CD8-positive, alpha-beta memory T cell (primary cell): Measurements from ENCODE around the gene ARFGAP2. TPM values are rescaled to one million over a fixed set of nuclear protein-coding genes. Genes with fewer than 3 reads are reported as not detected.

ENCODE experiments used
- CTCF ChIA-PET: fragments of 350-600 bp; sonication (Branson Sonifier 250); formaldehyde crosslinking; loops from one replicate; lab custom pipeline; 2021; ENCODE audit warnings: antibody characterized with exemption; lab: Charles Lee
- POLR2A ChIA-PET: fragments of 350-600 bp; sonication (Branson Sonifier 250); formaldehyde crosslinking; loops from one replicate; lab custom pipeline; 2021; ENCODE audit warnings: antibody characterized with exemption; lab: Charles Lee
- DNase-seq, 5 donors: peaks; one replicate each; pipeline versions ENCODE4 v3.0.0 to v3.0.0-alpha.2; 2020 to 2022; ENCODE audit warnings: mixed read lengths in 1 of 5
- H3K27ac ChIP-seq: one replicate; pipeline ENCODE4 v1.7.0; 2013; ENCODE audit warnings: low read depth, mild to moderate bottlenecking, low read length, moderate library complexity
- H3K27me3 ChIP-seq: 2 replicates; pipeline ENCODE4 v1.7.0; 2013; ENCODE audit warnings: low read length, mild to moderate bottlenecking; ENCODE audit not compliant: insufficient read depth, poor library complexity, severe bottlenecking
- H3K36me3 ChIP-seq: 2 replicates; pipeline ENCODE4 v1.7.0; 2013; ENCODE audit warnings: mild to moderate bottlenecking, low read length, moderate library complexity; ENCODE audit not compliant: insufficient read depth
- H3K4me1 ChIP-seq: 2 replicates; pipeline ENCODE4 v1.7.0; 2013; ENCODE audit warnings: mild to moderate bottlenecking, low read length, moderate library complexity; ENCODE audit not compliant: insufficient read depth
- H3K4me3 ChIP-seq: 2 replicates; pipeline ENCODE4 v1.7.0; 2013; ENCODE audit warnings: mild to moderate bottlenecking, low read length
- H3K9me3 ChIP-seq: 2 replicates; pipeline ENCODE4 v1.7.0; 2013; ENCODE audit warnings: mild to moderate bottlenecking, low read length
- H3K27ac Mint-ChIP-seq, 8 donors: one replicate each; pipeline ENCODE4 v1.8.0; 2020 to 2021; ENCODE audit warnings: mixed read lengths in 8 of 8, mild to moderate bottlenecking in 6 of 8, inconsistent platforms in 3 of 8, moderate library complexity in 3 of 8
- H3K27me3 Mint-ChIP-seq, 2 donors: one replicate each; pipeline ENCODE4 v1.8.0; 2020 to 2021; ENCODE audit warnings: mixed read lengths in 2 of 2, mild to moderate bottlenecking in 1 of 2, moderate library complexity in 1 of 2
- H3K36me3 Mint-ChIP-seq, 3 donors: one replicate each; pipeline ENCODE4 v1.8.0; 2020 to 2021; ENCODE audit warnings: mixed read lengths in 3 of 3, inconsistent platforms in 1 of 3, mild to moderate bottlenecking in 1 of 3
- H3K4me1 Mint-ChIP-seq, 3 donors: one replicate each; pipeline ENCODE4 v1.8.0; 2020 to 2021; ENCODE audit warnings: mixed read lengths in 3 of 3, inconsistent platforms in 1 of 3, mild to moderate bottlenecking in 1 of 3
- H3K4me3 Mint-ChIP-seq, 7 donors: one replicate each; pipeline ENCODE4 v1.8.0; 2020 to 2021; ENCODE audit warnings: mixed read lengths in 7 of 7, mild to moderate bottlenecking in 6 of 7, moderate library complexity in 4 of 7, inconsistent platforms in 2 of 7
- H3K9me3 Mint-ChIP-seq, 5 donors: one replicate each; pipeline ENCODE4 v1.8.0; 2020 to 2022; ENCODE audit warnings: mixed read lengths in 5 of 5, mild to moderate bottlenecking in 3 of 5, moderate library complexity in 2 of 5, inconsistent platforms in 1 of 5
- polyA plus RNA-seq: library from polyadenylated mRNA; unstranded; fragments of 300-500 nt; fragmentation: Illumina TruSeq; gene quantifications from one replicate; pipeline ENCODE4 v1.2.3, GENCODE V29; 2021
- total RNA-seq, 2 experiments: library from RNA; stranded (reverse); gene quantifications; one replicate each; pipeline ENCODE4 v1.2.3, GENCODE V29; 2021

Gene ARFGAP2
- total and polyA plus RNA-seq, 3 experiments from 2014 or later: 90.6 to 104 (median 100) TPM

- no peak overlapping the region for H3K4me3 ChIP-seq
- peaks cover 1% of the 10 kb centered on the region for H3K36me3 ChIP-seq
- H3K27ac ChIP-seq: no peak overlapping the region
- no peaks in the 10 kb centered on the region for H3K4me1 Mint-ChIP-seq
- H3K27ac Mint-ChIP-seq: no peak overlapping the region
- H3K9me3 ChIP-seq: no peaks in the 10 kb centered on the region
- H3K36me3 Mint-ChIP-seq: peaks cover 8 to 17% (median 13%) of the 10 kb centered on the region in 3 donors
- H3K27me3 ChIP-seq: no peaks in the 10 kb centered on the region
- no peak for DNase-seq
- H3K27me3 Mint-ChIP-seq: no peaks in the 10 kb centered on the region
- H3K9me3 Mint-ChIP-seq: no peaks in the 10 kb centered on the region
- no peak overlapping the region for H3K4me3 Mint-ChIP-seq
- ChIA-PET POLR2A (no interaction called here), CTCF (interaction anchor here (5.1 kb wide), 1 partner anchor 21 kb away, joined by 25 read pairs; no protein-coding TSS in a partner anchor)
- H3K4me1 ChIP-seq: no peaks in the 10 kb centered on the region
These were observed 43.7 kb downstream of the ARFGAP2 start for GRCh38 chr11:47132981-47133380.

GRCh38 chr11:47132490-47132889 lies 44.2 kb downstream of the ARFGAP2 start:
- Mint-ChIP-seq H3K4me3 (no peak overlapping the region), H3K27ac (no peak overlapping the region), H3K4me1 (no peaks in the 10 kb centered on the region), H3K36me3 (peaks cover 3 to 13% (median 9%) of the 10 kb centered on the region in 3 donors), H3K27me3 (no peaks in the 10 kb centered on the region), H3K9me3 (no peaks in the 10 kb centered on the region)
- Histone ChIP-seq H3K36me3 (no peaks in the 10 kb centered on the region), H3K4me3 (no peak overlapping the region), H3K4me1 (no peaks in the 10 kb centered on the region), H3K9me3 (no peaks in the 10 kb centered on the region), H3K27ac (no peak overlapping the region), H3K27me3 (no peaks in the 10 kb centered on the region)
- DNase-seq: no peak
- ChIA-PET POLR2A (no interaction called here), CTCF (interaction anchor here (5.1 kb wide), 1 partner anchor 22 kb away, joined by 25 read pairs; no protein-coding TSS in a partner anchor)

DNA sequence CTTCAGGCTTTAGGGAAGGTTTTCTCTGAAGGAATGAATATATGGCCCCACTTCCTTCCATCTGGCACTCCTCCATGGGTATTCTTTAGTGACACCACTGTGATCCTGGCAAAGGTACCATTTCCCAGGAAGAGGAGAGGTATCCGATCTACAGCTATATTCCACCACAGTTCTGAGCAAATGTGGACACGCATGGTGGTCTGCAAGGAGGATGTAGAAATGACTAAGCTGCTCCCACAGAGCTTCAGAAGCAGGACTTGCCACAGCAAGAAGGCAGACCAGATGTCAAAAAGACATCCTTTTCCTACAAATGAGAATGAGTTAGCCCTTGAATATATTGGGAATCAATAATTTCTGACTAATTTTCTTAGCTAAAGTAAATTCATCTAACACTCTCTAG lies 45.5 kb downstream of the ARFGAP2 start:
- H3K27ac ChIP-seq: no peak overlapping the region
- H3K36me3 ChIP-seq: no peaks in the 10 kb centered on the region
- H3K27me3 ChIP-seq: no peaks in the 10 kb centered on the region
- no peak for DNase-seq
- Mint-ChIP-seq H3K27ac (no peak overlapping the region), H3K9me3 (no peaks in the 10 kb centered on the region), H3K36me3 (peaks cover 0 to 9% (median 2%) of the 10 kb centered on the region in 3 donors), H3K27me3 (no peaks in the 10 kb centered on the region), H3K4me1 (no peaks in the 10 kb centered on the region), H3K4me3 (no peak overlapping the region)
- H3K4me3 ChIP-seq: no peak overlapping the region
- ChIA-PET CTCF (interaction anchor here (0.6 to 5.1 kb wide), 2 partner anchors 23 to 32 kb away, joined by 4 to 25 read pairs; no protein-coding TSS in a partner anchor), POLR2A (no interaction called here)
- no peaks in the 10 kb centered on the region for H3K9me3 ChIP-seq
- H3K4me1 ChIP-seq: no peaks in the 10 kb centered on the region

- Histone ChIP-seq H3K9me3 (no peaks in the 10 kb centered on the region), H3K4me1 (no peaks in the 10 kb centered on the region), H3K27me3 (no peaks in the 10 kb centered on the region), H3K36me3 (no peaks in the 10 kb centered on the region), H3K4me3 (no peak overlapping the region), H3K27ac (no peak overlapping the region)
- Mint-ChIP-seq H3K27me3 (no peaks in the 10 kb centered on the region), H3K27ac (no peak overlapping the region), H3K4me3 (no peak overlapping the region), H3K36me3 (peaks cover 0 to 6% (median 0%) of the 10 kb centered on the region in 3 donors), H3K4me1 (no peaks in the 10 kb centered on the region), H3K9me3 (no peaks in the 10 kb centered on the region)
- ChIA-PET CTCF (interaction anchor here (0.6 to 5.1 kb wide), 2 partner anchors 24 to 32 kb away, joined by 4 to 25 read pairs; no protein-coding TSS in a partner anchor), POLR2A (no interaction called here)
- no peak for DNase-seq
These were observed 46.1 kb downstream of the ARFGAP2 start for GRCh38 chr11:47130543-47130942.

GRCh38 chr11:47127213-47127612 lies 49.5 kb downstream of the ARFGAP2 start:
- H3K4me3 Mint-ChIP-seq: no peak overlapping the region
- H3K27me3 Mint-ChIP-seq: no peaks in the 10 kb centered on the region
- POLR2A ChIA-PET: no interaction called here
- H3K9me3 Mint-ChIP-seq: no peaks in the 10 kb centered on the region
- no peaks in the 10 kb centered on the region for H3K4me1 Mint-ChIP-seq
- Histone ChIP-seq H3K27me3 (no peaks in the 10 kb centered on the region), H3K4me3 (no peak overlapping the region), H3K27ac (no peak overlapping the region), H3K9me3 (no peaks in the 10 kb centered on the region), H3K4me1 (no peaks in the 10 kb centered on the region), H3K36me3 (no peaks in the 10 kb centered on the region)
- no peak overlapping the region for H3K27ac Mint-ChIP-seq
- DNase-seq: no peak
- peaks cover 0 to 4% (median 0%) of the 10 kb centered on the region in 3 donors for H3K36me3 Mint-ChIP-seq
- CTCF ChIA-PET: no interaction called here

DNA sequence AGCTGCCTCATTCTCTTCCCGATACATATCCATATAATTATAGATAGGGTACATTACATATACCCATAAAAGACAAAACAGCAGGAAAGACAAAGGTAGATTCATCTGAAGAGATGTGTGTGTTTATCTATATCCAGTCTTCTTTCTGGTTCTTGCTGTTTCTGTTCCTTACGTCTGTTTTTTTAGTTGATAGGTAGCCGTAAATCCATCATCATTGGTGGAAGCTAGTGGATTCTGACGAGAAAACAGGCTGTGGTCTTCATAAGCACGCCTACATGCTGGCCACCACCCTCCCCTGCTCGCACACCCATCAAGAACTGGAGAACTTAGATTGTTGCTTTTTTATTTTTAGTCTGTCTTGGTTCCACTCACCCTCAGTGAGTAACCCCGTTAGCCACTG lies 51.6 kb downstream of the ARFGAP2 start:
- Mint-ChIP-seq H3K9me3 (no peaks in the 10 kb centered on the region), H3K27me3 (no peaks in the 10 kb centered on the region), H3K27ac (peak overlapping the region in 1 of 8 donors; percentile 82), H3K36me3 (no peaks in the 10 kb centered on the region), H3K4me1 (no peaks in the 10 kb centered on the region), H3K4me3 (no peak overlapping the region)
- POLR2A ChIA-PET: no interaction called here
- CTCF ChIA-PET: no interaction called here
- Histone ChIP-seq H3K27me3 (no peaks in the 10 kb centered on the region), H3K9me3 (no peaks in the 10 kb centered on the region), H3K4me1 (no peaks in the 10 kb centered on the region), H3K27ac (no peak overlapping the region), H3K36me3 (no peaks in the 10 kb centered on the region), H3K4me3 (no peak overlapping the region)
- no peak for DNase-seq

DNA sequence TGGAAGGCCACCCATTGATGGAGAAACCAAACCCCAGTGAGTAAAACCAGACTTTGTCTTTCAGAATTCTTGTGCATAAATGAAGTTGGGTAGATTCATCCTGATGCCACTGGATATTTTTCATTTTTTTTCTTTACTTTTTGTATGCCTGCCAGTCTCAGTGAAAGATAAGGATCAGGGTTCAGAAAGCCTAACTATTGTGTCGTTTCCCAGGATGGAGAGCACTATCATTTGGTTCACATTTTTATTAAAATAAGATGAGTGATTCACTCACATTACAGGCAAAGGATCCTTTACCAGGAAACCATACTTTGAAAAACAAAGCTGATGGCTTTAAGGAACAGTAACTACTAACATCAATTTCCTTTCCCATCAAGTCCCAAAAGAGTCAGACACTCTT lies 52.0 kb downstream of the ARFGAP2 start:
- no peaks in the 10 kb centered on the region for H3K27me3 ChIP-seq
- ChIA-PET POLR2A (no interaction called here), CTCF (no interaction called here)
- Mint-ChIP-seq H3K4me3 (no peak overlapping the region), H3K27ac (no peak overlapping the region), H3K27me3 (no peaks in the 10 kb centered on the region), H3K4me1 (no peaks in the 10 kb centered on the region), H3K9me3 (no peaks in the 10 kb centered on the region), H3K36me3 (no peaks in the 10 kb centered on the region)
- no peaks in the 10 kb centered on the region for H3K9me3 ChIP-seq
- no peaks in the 10 kb centered on the region for H3K36me3 ChIP-seq
- DNase-seq: no peak
- no peak overlapping the region for H3K27ac ChIP-seq
- H3K4me3 ChIP-seq: no peak overlapping the region
- no peaks in the 10 kb centered on the region for H3K4me1 ChIP-seq

DNA sequence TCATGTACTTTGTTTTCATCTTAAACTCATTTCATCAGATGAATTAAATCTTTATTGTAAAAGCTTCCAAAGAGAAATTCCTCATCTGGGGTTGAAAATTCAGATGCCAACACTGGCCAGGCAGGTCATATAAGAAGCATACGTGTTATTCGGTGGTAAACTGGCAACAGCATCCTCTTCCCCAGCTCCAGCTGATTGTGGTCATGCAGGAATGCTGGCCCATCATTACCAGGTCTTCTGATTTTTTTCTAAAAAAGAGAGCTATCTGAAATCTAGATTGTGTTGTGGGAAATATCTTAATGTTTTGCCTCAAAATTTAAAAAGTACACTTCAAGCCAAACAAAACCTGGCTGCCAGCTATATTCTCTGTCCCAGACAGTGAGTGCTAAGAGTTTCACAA lies 53.6 kb downstream of the ARFGAP2 start:
- CTCF ChIA-PET: no interaction called here

More for the DNA sequence above, 53.6 kb downstream of the ARFGAP2 start:
- Histone ChIP-seq H3K36me3 (no peaks in the 10 kb centered on the region), H3K27me3 (no peaks in the 10 kb centered on the region), H3K4me1 (no peaks in the 10 kb centered on the region), H3K4me3 (no peak overlapping the region), H3K9me3 (no peaks in the 10 kb centered on the region), H3K27ac (no peak overlapping the region)
- H3K27me3 Mint-ChIP-seq: no peaks in the 10 kb centered on the region
- no peak overlapping the region for H3K27ac Mint-ChIP-seq
- no peak overlapping the region for H3K4me3 Mint-ChIP-seq
- H3K36me3 Mint-ChIP-seq: no peaks in the 10 kb centered on the region
- DNase-seq: no peak
- POLR2A ChIA-PET: no interaction called here
- no peaks in the 10 kb centered on the region for H3K4me1 Mint-ChIP-seq
- no peaks in the 10 kb centered on the region for H3K9me3 Mint-ChIP-seq
